K562 (cell line): ENCODE measurements around the gene PSORS1C1. TPM values are rescaled to one million over a fixed set of nuclear protein-coding genes. Genes with fewer than 3 reads are reported as not detected.

Experiments
- ATF7 ChIP-seq: fragments of 450-650 bp; IDR thresholded peaks from 2 replicates; pipeline ENCODE4 v1.7.1; 2014; ENCODE audit warnings: mild to moderate bottlenecking, moderate library complexity
- BCL6 ChIP-seq: fragments of 250-450 bp; sonication (Bioruptor Pico); IDR thresholded peaks from 2 replicates; pipeline ENCODE4 v1.4.0; 2020
- C11orf30 ChIP-seq: fragments of 450-650 bp; IDR thresholded peaks from 2 replicates; pipeline ENCODE4 v1.6.1; 2016; ENCODE audit warnings: low read depth, mild to moderate bottlenecking
- CBFA2T2 ChIP-seq: fragments of 450-650 bp; conservative IDR thresholded peaks from 2 replicates; pipeline ENCODE4 v1.6.1; 2017; ENCODE audit warnings: mild to moderate bottlenecking
- CBX5 ChIP-seq: IDR thresholded peaks from 2 replicates; pipeline ENCODE4 v1.6.1; 2014; ENCODE audit warnings: low read depth, borderline replicate concordance
- ETS2 ChIP-seq: IDR thresholded peaks from 2 replicates; pipeline ENCODE4 v1.6.1; 2016; ENCODE audit warnings: borderline replicate concordance, missing genetic modification characterization, mild to moderate bottlenecking, moderate library complexity, missing compliant biosample characterization; ENCODE audit not compliant: poor library complexity, severe bottlenecking
- FOXO4 ChIP-seq: fragments of 450-650 bp; formaldehyde crosslinking; IDR thresholded peaks from 2 replicates; pipeline ENCODE4 v1.4.0; 2020; ENCODE audit warnings: mild to moderate bottlenecking, moderate library complexity
- HNRNPK ChIP-seq: fragments of 200-400 bp; formaldehyde crosslinking; IDR thresholded peaks from one replicate; pipeline ENCODE4 v1.6.1; 2018; ENCODE audit warnings: mild to moderate bottlenecking, low read depth, low read length; ENCODE audit not compliant: poor library complexity, severe bottlenecking
- HNRNPUL1 ChIP-seq: fragments of 200-400 bp; formaldehyde crosslinking; IDR thresholded peaks from 2 replicates; pipeline ENCODE4 v1.6.1; 2017; ENCODE audit warnings: low read length
- HOXB6 ChIP-seq: fragments of 250-450 bp; sonication (Bioruptor Pico); IDR thresholded peaks from 2 replicates; pipeline ENCODE4 v1.5.1; 2022; ENCODE audit warnings: mild to moderate bottlenecking, borderline replicate concordance
- ILK ChIP-seq: fragments of 450-650 bp; IDR thresholded peaks from 2 replicates; pipeline ENCODE4 v1.6.1; 2016; ENCODE audit warnings: missing genetic modification characterization, low read depth, mild to moderate bottlenecking, missing compliant biosample characterization, moderate library complexity, borderline replicate concordance
- KLF1 ChIP-seq: fragments of 450-650 bp; IDR thresholded peaks from 2 replicates; pipeline ENCODE4 v1.6.1; 2016; ENCODE audit warnings: missing genetic modification characterization, missing compliant biosample characterization
- MAFG ChIP-seq: fragments of 450-650 bp; conservative IDR thresholded peaks from 2 replicates; pipeline ENCODE4 v1.6.1; 2016; ENCODE audit warnings: missing genetic modification characterization, missing compliant biosample characterization
- NFIC ChIP-seq: fragments of 450-650 bp; IDR thresholded peaks from 2 replicates; pipeline ENCODE4 v1.6.1; 2017; ENCODE audit warnings: mild to moderate bottlenecking, inconsistent platforms
- PPARD ChIP-seq: fragments of 250-450 bp; sonication (Bioruptor Pico); IDR thresholded peaks from 2 replicates; pipeline ENCODE4 v1.8.0; 2022; ENCODE audit warnings: inconsistent platforms, mild to moderate bottlenecking, moderate library complexity
- PTBP1 ChIP-seq: fragments of 200-400 bp; formaldehyde crosslinking; IDR thresholded peaks from 2 replicates; pipeline ENCODE4 v1.6.1; 2017; ENCODE audit warnings: low read depth, low read length
- RBM39 ChIP-seq: fragments of 200-400 bp; formaldehyde crosslinking; optimal IDR thresholded peaks from 2 replicates; pipeline ENCODE3; 2018; ENCODE audit warnings: low read depth, low read length
- SAFB ChIP-seq: fragments of 200-400 bp; formaldehyde crosslinking; IDR thresholded peaks from 2 replicates; pipeline ENCODE4 v1.6.1; 2017; ENCODE audit warnings: low read depth, low read length, borderline replicate concordance
- SRSF3 ChIP-seq: fragments of 200-400 bp; formaldehyde crosslinking; IDR thresholded peaks from 2 replicates; pipeline ENCODE4 v1.6.1; 2016; ENCODE audit warnings: mild to moderate bottlenecking, low read length, moderate library complexity; ENCODE audit not compliant: insufficient read depth
- ZFP30 ChIP-seq: fragments of 250-450 bp; sonication (Bioruptor Pico); IDR thresholded peaks from 2 replicates; pipeline ENCODE4 v1.8.0; 2022; ENCODE audit warnings: moderate library complexity, mild to moderate bottlenecking, inconsistent platforms, borderline replicate concordance
- ZNF3 ChIP-seq: fragments of 250-450 bp; sonication (Bioruptor Pico); IDR thresholded peaks from 2 replicates; pipeline ENCODE4 v1.5.0; 2021; ENCODE audit warnings: mild to moderate bottlenecking, moderate library complexity
- ZNF551 ChIP-seq: fragments of 250-450 bp; sonication (Bioruptor Pico); IDR thresholded peaks from 2 replicates; pipeline ENCODE4 v1.5.0; 2021; ENCODE audit warnings: mild to moderate bottlenecking, moderate library complexity
- polyA plus RNA-seq, 8 experiments: library from polyadenylated mRNA; depleted of rRNA in 4 of 8; stranded (reverse) in 5 of 8; unstranded in 3 of 8; fragments of >200 nt; fragmentation: Nextera tagmentation in 2 of 8; fragmentation: Illumina TruSeq in 1 of 8; extraction: Ambion mirVana in 2 of 8; extraction: Trizol in 1 of 8; gene quantifications; 2 replicates each; pipeline versions ENCODE4 v1.2.1 to v1.2.3, GENCODE V29; 2011 to 2014; ENCODE audit warnings: inconsistent platforms in 1 of 8, missing spikeins in 1 of 8
- total RNA-seq, 7 experiments: library from RNA; depleted of rRNA in 6 of 7; stranded (reverse); fragments of >200 nt in 6 of 7; fragmentation: Illumina TruSeq in 2 of 7; extraction: Trizol in 2 of 7; gene quantifications; 2 replicates each; pipeline versions ENCODE4 v1.2.1 to v1.2.3, GENCODE V29; 2011 to 2021; ENCODE audit warnings: low replicate concordance in 1 of 7
- TF ChIP-seq, protein P1 (sequence below): fragments of 450-650 bp; conservative IDR thresholded peaks from 2 replicates; pipeline ENCODE4 v1.6.1; 2016; ENCODE audit warnings: missing genetic modification characterization, low read depth, mild to moderate bottlenecking, control low read depth, missing compliant biosample characterization
- TF ChIP-seq, protein P2 (sequence below), 2 experiments: IDR thresholded peaks; 2 replicates each; pipeline ENCODE4 v1.6.1; 2012; ENCODE audit warnings: improper control_type of control experiment in 2 of 2, low read depth in 2 of 2, low read length in 2 of 2, borderline replicate concordance in 1 of 2
- TF ChIP-seq, protein P3 (sequence below): fragments of 250-450 bp; sonication (Bioruptor Pico); IDR thresholded peaks from 2 replicates; pipeline ENCODE4 v1.9.0; 2021; ENCODE audit warnings: mild to moderate bottlenecking

PSORS1C1 gene
- total and polyA plus RNA-seq, 9 of the 15 experiments (the other 6 are each of a cell fraction or from before 2014, with no cell fraction given): 0.11 TPM; not detected in 8

- TF ChIP-seq PTBP1: no peak
- no peak for TF ChIP-seq CBFA2T2
- TF ChIP-seq RBM39: no peak
- TF ChIP-seq SRSF3: no peak
- no peak for TF ChIP-seq SAFB
- TF ChIP-seq, protein P1, sequence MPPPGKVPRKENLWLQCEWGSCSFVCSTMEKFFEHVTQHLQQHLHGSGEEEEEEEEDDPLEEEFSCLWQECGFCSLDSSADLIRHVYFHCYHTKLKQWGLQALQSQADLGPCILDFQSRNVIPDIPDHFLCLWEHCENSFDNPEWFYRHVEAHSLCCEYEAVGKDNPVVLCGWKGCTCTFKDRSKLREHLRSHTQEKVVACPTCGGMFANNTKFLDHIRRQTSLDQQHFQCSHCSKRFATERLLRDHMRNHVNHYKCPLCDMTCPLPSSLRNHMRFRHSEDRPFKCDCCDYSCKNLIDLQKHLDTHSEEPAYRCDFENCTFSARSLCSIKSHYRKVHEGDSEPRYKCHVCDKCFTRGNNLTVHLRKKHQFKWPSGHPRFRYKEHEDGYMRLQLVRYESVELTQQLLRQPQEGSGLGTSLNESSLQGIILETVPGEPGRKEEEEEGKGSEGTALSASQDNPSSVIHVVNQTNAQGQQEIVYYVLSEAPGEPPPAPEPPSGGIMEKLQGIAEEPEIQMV (tag): no peak
- TF ChIP-seq, protein P2, sequence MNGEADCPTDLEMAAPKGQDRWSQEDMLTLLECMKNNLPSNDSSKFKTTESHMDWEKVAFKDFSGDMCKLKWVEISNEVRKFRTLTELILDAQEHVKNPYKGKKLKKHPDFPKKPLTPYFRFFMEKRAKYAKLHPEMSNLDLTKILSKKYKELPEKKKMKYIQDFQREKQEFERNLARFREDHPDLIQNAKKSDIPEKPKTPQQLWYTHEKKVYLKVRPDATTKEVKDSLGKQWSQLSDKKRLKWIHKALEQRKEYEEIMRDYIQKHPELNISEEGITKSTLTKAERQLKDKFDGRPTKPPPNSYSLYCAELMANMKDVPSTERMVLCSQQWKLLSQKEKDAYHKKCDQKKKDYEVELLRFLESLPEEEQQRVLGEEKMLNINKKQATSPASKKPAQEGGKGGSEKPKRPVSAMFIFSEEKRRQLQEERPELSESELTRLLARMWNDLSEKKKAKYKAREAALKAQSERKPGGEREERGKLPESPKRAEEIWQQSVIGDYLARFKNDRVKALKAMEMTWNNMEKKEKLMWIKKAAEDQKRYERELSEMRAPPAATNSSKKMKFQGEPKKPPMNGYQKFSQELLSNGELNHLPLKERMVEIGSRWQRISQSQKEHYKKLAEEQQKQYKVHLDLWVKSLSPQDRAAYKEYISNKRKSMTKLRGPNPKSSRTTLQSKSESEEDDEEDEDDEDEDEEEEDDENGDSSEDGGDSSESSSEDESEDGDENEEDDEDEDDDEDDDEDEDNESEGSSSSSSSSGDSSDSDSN (IDR thresholded peaks at IDR 0.05; ENCODE audit: borderline replicate concordance in 1 of 2, low read depth in 2 of 2, low read length in 2 of 2): no peak
- TF ChIP-seq ATF7: no peak
- TF ChIP-seq ETS2 (tag): no peak
- TF ChIP-seq HNRNPK: no peak
- no peak for TF ChIP-seq HOXB6 (CRISPR knock-in tag)
- no peak for TF ChIP-seq ZNF3 (CRISPR knock-in tag)
- TF ChIP-seq ZNF551: no peak
- TF ChIP-seq, protein P3, sequence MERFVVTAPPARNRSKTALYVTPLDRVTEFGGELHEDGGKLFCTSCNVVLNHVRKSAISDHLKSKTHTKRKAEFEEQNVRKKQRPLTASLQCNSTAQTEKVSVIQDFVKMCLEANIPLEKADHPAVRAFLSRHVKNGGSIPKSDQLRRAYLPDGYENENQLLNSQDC: no peak
- no peak for TF ChIP-seq KLF1 (tag)
- no peak for TF ChIP-seq MAFG (tag)
- no peak for TF ChIP-seq NFIC
- TF ChIP-seq PPARD (CRISPR knock-in tag): no peak
- TF ChIP-seq ZFP30 (CRISPR knock-in tag): no peak
- no peak for TF ChIP-seq HNRNPUL1
- TF ChIP-seq FOXO4 (CRISPR knock-in tag): no peak
- TF ChIP-seq C11orf30: no peak
- no peak for TF ChIP-seq BCL6 (CRISPR knock-in tag)
- TF ChIP-seq CBX5: no peak
- no peak for TF ChIP-seq ILK (tag)
Measured at GRCh38 chr6:31079656-31080261, 34.8 kb upstream of the PSORS1C1 start (continued).
